K562 (cell line): ENCODE data around the gene ERVK3-1. TPM values are rescaled to one million over a fixed set of nuclear protein-coding genes. Genes with fewer than 3 reads are reported as not detected.

Experiments used
- ETV6 ChIP-seq, 3 experiments: fragments of 150-350 bp in 1 of 3; sonication (generic) in 1 of 3; formaldehyde crosslinking in 1 of 3; IDR thresholded peaks; 2 replicates each; pipeline versions ENCODE4 v1.6.1 to v1.8.0; 2014 to 2022; ENCODE audit warnings: borderline replicate concordance in 2 of 3, low read depth in 2 of 3, antibody characterized with exemption in 1 of 3, low read length in 1 of 3, mild to moderate bottlenecking in 1 of 3, missing genetic modification reagents in 1 of 3
- HBP1 ChIP-seq: fragments of 450-650 bp; formaldehyde crosslinking; IDR thresholded peaks from 2 replicates; pipeline ENCODE4 v1.4.0; 2022; ENCODE audit warnings: missing genetic modification characterization
- HNRNPL ChIP-seq: fragments of 200-400 bp; formaldehyde crosslinking; IDR thresholded peaks from 2 replicates; pipeline ENCODE4 v1.6.1; 2017; ENCODE audit warnings: low read depth, mild to moderate bottlenecking, low read length
- HNRNPLL ChIP-seq: fragments of 200-400 bp; formaldehyde crosslinking; IDR thresholded peaks from 2 replicates; pipeline ENCODE4 v1.6.1; 2017; ENCODE audit warnings: low read length, low read depth, mild to moderate bottlenecking; ENCODE audit not compliant: poor library complexity, severe bottlenecking
- MAFF ChIP-seq: IDR thresholded peaks from 2 replicates; pipeline ENCODE4 v1.6.1; 2012; ENCODE audit warnings: low read length, improper control_type of control experiment
- MAFG ChIP-seq: fragments of 450-650 bp; conservative IDR thresholded peaks from 2 replicates; pipeline ENCODE4 v1.6.1; 2016; ENCODE audit warnings: missing genetic modification characterization, missing compliant biosample characterization
- MAFK ChIP-seq: IDR thresholded peaks from 2 replicates; pipeline ENCODE4 v1.6.1; 2011; ENCODE audit warnings: low read length, improper control_type of control experiment
- RFX7 ChIP-seq: fragments of 250-450 bp; sonication (Bioruptor Pico); IDR thresholded peaks from 2 replicates; pipeline ENCODE4 v1.5.1; 2021; ENCODE audit warnings: mild to moderate bottlenecking
- SNRNP70 ChIP-seq: fragments of 200-400 bp; formaldehyde crosslinking; optimal IDR thresholded peaks from 2 replicates; pipeline ENCODE3; 2017; ENCODE audit warnings: low read depth, low read length
- TAF7 ChIP-seq: fragments of 450-650 bp; IDR thresholded peaks from 2 replicates; pipeline ENCODE4 v1.6.1; 2016; ENCODE audit warnings: missing genetic modification characterization, missing compliant biosample characterization
- TFAM ChIP-seq: fragments of 250-450 bp; sonication (Bioruptor Pico); conservative IDR thresholded peaks from 2 replicates; pipeline ENCODE4 v1.5.0; 2021; ENCODE audit warnings: mild to moderate bottlenecking, moderate library complexity
- THRAP3 ChIP-seq: fragments of 450-650 bp; IDR thresholded peaks from 2 replicates; pipeline ENCODE4 v1.6.1; 2016; ENCODE audit warnings: mild to moderate bottlenecking, inconsistent platforms, borderline replicate concordance
- ZNF444 ChIP-seq: fragments of 250-450 bp; sonication (Bioruptor Pico); IDR thresholded peaks from 2 replicates; pipeline ENCODE4 v1.4.0; 2020; ENCODE audit warnings: mild to moderate bottlenecking, moderate library complexity
- ZNF583 ChIP-seq: fragments of 250-450 bp; sonication (Bioruptor Pico); IDR thresholded peaks from 2 replicates; pipeline ENCODE4 v1.4.0; 2020
- ZNF695 ChIP-seq: fragments of 450-650 bp; formaldehyde crosslinking; IDR thresholded peaks from 2 replicates; pipeline ENCODE4 v1.4.0; 2020; ENCODE audit warnings: mild to moderate bottlenecking, moderate library complexity
- polyA plus RNA-seq, 8 experiments: library from polyadenylated mRNA; depleted of rRNA in 4 of 8; stranded (reverse) in 5 of 8; unstranded in 3 of 8; fragments of >200 nt; fragmentation: Nextera tagmentation in 2 of 8; fragmentation: Illumina TruSeq in 1 of 8; extraction: Ambion mirVana in 2 of 8; extraction: Trizol in 1 of 8; gene quantifications; 2 replicates each; pipeline versions ENCODE4 v1.2.1 to v1.2.3, GENCODE V29; 2011 to 2014; ENCODE audit warnings: inconsistent platforms in 1 of 8, missing spikeins in 1 of 8
- total RNA-seq, 7 experiments: library from RNA; depleted of rRNA in 6 of 7; stranded (reverse); fragments of >200 nt in 6 of 7; fragmentation: Illumina TruSeq in 2 of 7; extraction: Trizol in 2 of 7; gene quantifications; 2 replicates each; pipeline versions ENCODE4 v1.2.1 to v1.2.3, GENCODE V29; 2011 to 2021; ENCODE audit warnings: low replicate concordance in 1 of 7
- TF ChIP-seq, protein P1 (sequence below): sonication (generic); formaldehyde crosslinking; IDR thresholded peaks from 2 replicates; pipeline ENCODE4 v1.8.1; 2022; ENCODE audit warnings: missing genetic modification reagents
- TF ChIP-seq, protein P2 (sequence below): fragments of 250-450 bp; sonication (Bioruptor Pico); IDR thresholded peaks from 2 replicates; pipeline ENCODE4 v1.4.0; 2020

ERVK3-1 gene
- total and polyA plus RNA-seq, 9 of the 15 experiments (the other 6 are each of a cell fraction or from before 2014, with no cell fraction given): 87.6 to 299 (median 119) TPM

DNA sequence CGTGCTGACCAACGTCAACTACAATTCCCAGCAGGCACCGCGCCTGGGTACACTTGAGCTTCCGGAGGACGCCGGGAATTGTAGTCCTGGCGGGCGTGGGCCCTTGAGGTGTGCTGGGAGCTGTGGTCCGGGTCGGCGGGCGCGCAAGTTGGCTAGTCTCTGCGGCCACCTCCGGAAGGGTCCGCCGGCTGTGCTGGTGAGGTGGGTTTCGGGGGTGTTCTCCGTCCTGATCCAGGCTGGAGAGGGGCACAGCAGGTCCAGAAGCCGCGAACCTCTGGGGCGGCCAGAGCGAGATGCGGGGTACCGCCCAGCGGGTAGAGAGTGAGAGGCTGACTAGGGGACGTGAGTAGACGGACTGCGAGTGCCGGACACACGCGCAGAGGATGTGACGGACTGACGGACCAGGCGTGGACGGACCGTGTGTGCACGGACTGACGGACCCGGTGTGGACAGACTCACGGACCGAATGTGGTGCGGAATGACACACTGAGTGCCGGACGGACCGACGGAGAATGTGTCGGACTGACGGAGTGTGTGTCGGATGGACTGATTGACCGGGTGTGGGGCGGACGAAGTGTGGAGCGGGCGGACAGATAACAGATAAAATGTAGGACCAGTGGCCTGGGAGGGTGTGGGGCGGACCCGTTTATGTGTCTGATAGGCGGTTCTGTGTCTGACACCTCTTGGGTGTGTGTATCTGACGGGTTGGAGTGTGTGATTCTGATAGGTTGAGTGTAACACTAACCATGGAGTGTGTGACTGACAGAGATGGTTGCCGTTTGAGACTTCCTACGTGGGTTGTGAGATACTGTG is 21.9 kb downstream of the ERVK3-1 start, which contains the start of gene ZSCAN22 (continued):
- TF ChIP-seq HNRNPL: no peak
- TF ChIP-seq HNRNPLL: peak; percentile 74
- TF ChIP-seq MAFK: no peak
- no peak for TF ChIP-seq ZNF444
- no peak for TF ChIP-seq MAFF
- no peak for TF ChIP-seq SNRNP70
- no peak for TF ChIP-seq TFAM (CRISPR knock-in tag)
- TF ChIP-seq RFX7 (CRISPR knock-in tag): no peak
- TF ChIP-seq TAF7: peak; percentile 65
- TF ChIP-seq, protein P1, sequence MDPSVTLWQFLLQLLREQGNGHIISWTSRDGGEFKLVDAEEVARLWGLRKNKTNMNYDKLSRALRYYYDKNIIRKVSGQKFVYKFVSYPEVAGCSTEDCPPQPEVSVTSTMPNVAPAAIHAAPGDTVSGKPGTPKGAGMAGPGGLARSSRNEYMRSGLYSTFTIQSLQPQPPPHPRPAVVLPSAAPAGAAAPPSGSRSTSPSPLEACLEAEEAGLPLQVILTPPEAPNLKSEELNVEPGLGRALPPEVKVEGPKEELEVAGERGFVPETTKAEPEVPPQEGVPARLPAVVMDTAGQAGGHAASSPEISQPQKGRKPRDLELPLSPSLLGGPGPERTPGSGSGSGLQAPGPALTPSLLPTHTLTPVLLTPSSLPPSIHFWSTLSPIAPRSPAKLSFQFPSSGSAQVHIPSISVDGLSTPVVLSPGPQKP (CRISPR knock-in tag): no peak
- TF ChIP-seq, protein P2, sequence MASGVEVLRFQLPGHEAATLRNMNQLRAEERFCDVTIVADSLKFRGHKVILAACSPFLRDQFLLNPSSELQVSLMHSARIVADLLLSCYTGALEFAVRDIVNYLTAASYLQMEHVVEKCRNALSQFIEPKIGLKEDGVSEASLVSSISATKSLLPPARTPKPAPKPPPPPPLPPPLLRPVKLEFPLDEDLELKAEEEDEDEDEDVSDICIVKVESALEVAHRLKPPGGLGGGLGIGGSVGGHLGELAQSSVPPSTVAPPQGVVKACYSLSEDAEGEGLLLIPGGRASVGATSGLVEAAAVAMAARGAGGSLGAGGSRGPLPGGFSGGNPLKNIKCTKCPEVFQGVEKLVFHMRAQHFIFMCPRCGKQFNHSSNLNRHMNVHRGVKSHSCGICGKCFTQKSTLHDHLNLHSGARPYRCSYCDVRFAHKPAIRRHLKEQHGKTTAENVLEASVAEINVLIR: peak; percentile 95
- TF ChIP-seq MAFG (tag): no peak
- 0 out of 2 replicates have a peak, but pooled peaks have one; percentile 11 for TF ChIP-seq THRAP3
- TF ChIP-seq ZNF695: no peak
- no peak; a peak in 1 of 4 replicates for TF ChIP-seq ETV6 (IDR thresholded peaks at IDR 0.05; ENCODE audit: borderline replicate concordance in 1 of 2, low read depth in 2 of 2, low read length in 1 of 2)
- TF ChIP-seq ETV6 (CRISPR knock-in tag; IDR thresholded peaks at IDR 0.05; ENCODE audit: borderline replicate concordance): no peak
- TF ChIP-seq HBP1 (CRISPR knock-in tag): no peak
- TF ChIP-seq ZNF583 (CRISPR knock-in tag): peak; percentile 72; the same call in 1 of the 2 replicates
